HepG2 (cell line): ENCODE data around the gene FBXO24. TPM values are rescaled to one million over a fixed set of nuclear protein-coding genes. Genes with fewer than 3 reads are reported as not detected.
A peak's percentile ranks its signal among the peaks of the same experiment; 100 is the strongest.

Source experiments
- ATAC-seq: fragments of 200-7000 bp; cut with Tn5 transposase; 3 replicates; pipeline ENCODE4 v1.9.1; 2020; ENCODE audit warnings: mild to moderate bottlenecking, moderate library complexity
- BruUV-seq: library from RNA; stranded (reverse); fragments of 400-500 nt; replicated peaks from 2 replicates; lab custom pipeline; 2021; lab: Mats Ljungman, UMichigan
- CTCF ChIA-PET: fragments of 300-600 bp; formaldehyde crosslinking; extraction: SDS; loops from one replicate; lab custom pipeline; 2021; ENCODE audit warnings: low total read pairs, inconsistent platforms, low intra/inter-chr PET ratio; lab: Yijun Ruan, JAX
- POLR2A ChIA-PET: fragments of 350-600 bp; sonication (Branson Sonifier 250); formaldehyde crosslinking; loops from one replicate; lab custom pipeline; 2020; ENCODE audit warnings: antibody characterized with exemption, inconsistent platforms; lab: Yijun Ruan, JAX
- DNase-seq: peaks from one replicate; pipeline ENCODE4 v3.0.0-alpha.2; 2015; ENCODE audit warnings: low spot score
- FAIRE-seq: peaks from 3 replicates; lab custom pipeline; 2011; peaks lifted over from hg19 to GRCh38; lab: Jason Lieb, UNC
- H2AFZ ChIP-seq: one replicate; pipeline ENCODE4 v1.6.1; 2011; ENCODE audit warnings: low read length, inconsistent platforms
- H3K27ac ChIP-seq: fragments of 300-600 bp; 3 replicates; pipeline ENCODE4 v1.8.0; 2011; ENCODE audit warnings: mixed run types, mild to moderate bottlenecking, mixed read lengths, low read length, inconsistent platforms; ENCODE audit not compliant: insufficient read depth; ENCODE audit errors: extremely low read length
- H3K27me3 ChIP-seq, 2 experiments: fragments of 200-600 bp in 1 of 2; 2 replicates in 1 of 2; 3 replicates in 1 of 2; pipeline versions ENCODE4 v1.6.0 to v1.8.0; 2011; ENCODE audit warnings: low read length in 2 of 2, mild to moderate bottlenecking in 2 of 2, moderate library complexity in 2 of 2, inconsistent platforms in 1 of 2; ENCODE audit not compliant: insufficient read depth in 2 of 2, control insufficient read depth in 1 of 2
- H3K36me3 ChIP-seq, 2 experiments: fragments of 200-600 bp in 1 of 2; replicated peaks in 1 of 2; 2 replicates in 1 of 2; 3 replicates in 1 of 2; pipeline versions ENCODE4 v1.5.1 to v1.8.0; 2011; ENCODE audit warnings: low read length in 2 of 2, inconsistent platforms in 1 of 2; ENCODE audit not compliant: insufficient read depth in 2 of 2, control insufficient read depth in 1 of 2
- H3K4me1 ChIP-seq: 2 replicates; pipeline ENCODE4 v1.5.1; 2012; ENCODE audit warnings: low read length, inconsistent platforms; ENCODE audit not compliant: insufficient read depth
- H3K4me2 ChIP-seq: 2 replicates; pipeline ENCODE4 v1.6.0; 2011; ENCODE audit warnings: low read depth, low read length, inconsistent platforms
- H3K4me3 ChIP-seq, 3 experiments: fragments of 200-600 bp in 1 of 3; sonication (generic), shearing (Covaris generic) in 1 of 3; replicated peaks in 1 of 3; 2 replicates each; pipeline ENCODE4 v1.5.1; 2011 to 2016; ENCODE audit warnings: low read length in 3 of 3, inconsistent platforms in 2 of 3, low read depth in 2 of 3, mild to moderate bottlenecking in 2 of 3, control low read depth in 1 of 3, mixed read lengths in 1 of 3; ENCODE audit not compliant: insufficient read depth in 1 of 3
- H3K79me2 ChIP-seq: one replicate; pipeline ENCODE4 v1.6.1; 2011; ENCODE audit warnings: low read length, inconsistent platforms; ENCODE audit not compliant: insufficient read depth
- H3K9ac ChIP-seq: 2 replicates; pipeline ENCODE4 v1.6.0; 2011; ENCODE audit warnings: mild to moderate bottlenecking, low read depth, low read length, inconsistent platforms; ENCODE audit not compliant: insufficient read depth
- H3K9me3 ChIP-seq: 2 replicates; pipeline ENCODE4 v1.5.1; 2012; ENCODE audit warnings: mild to moderate bottlenecking, low read length
- H4K20me1 ChIP-seq: 2 replicates; pipeline ENCODE4 v1.6.0; 2011; ENCODE audit warnings: inconsistent platforms, mild to moderate bottlenecking, low read length, moderate library complexity; ENCODE audit not compliant: insufficient read depth
- FOXK2 ChIP-seq: fragments of 450-650 bp; IDR thresholded peaks from 2 replicates; pipeline ENCODE4 v1.6.1; 2016
- HDAC1 ChIP-seq: sonication (generic); formaldehyde crosslinking; IDR thresholded peaks from 2 replicates; pipeline ENCODE4 v1.5.1; 2020; ENCODE audit warnings: mild to moderate bottlenecking, missing genetic modification reagents
- NFRKB ChIP-seq: fragments of 450-650 bp; IDR thresholded peaks from 2 replicates; pipeline ENCODE4 v1.6.1; 2017
- TRIM24 ChIP-seq: sonication (generic); formaldehyde crosslinking; IDR thresholded peaks from 2 replicates; pipeline ENCODE4 v1.8.0; 2022; ENCODE audit warnings: mild to moderate bottlenecking, missing genetic modification reagents
- ZNF460 ChIP-seq: sonication (generic); formaldehyde crosslinking; IDR thresholded peaks from 2 replicates; pipeline ENCODE4 v1.5.1; 2020; ENCODE audit warnings: missing genetic modification reagents, mild to moderate bottlenecking, borderline replicate concordance
- ZNF501 ChIP-seq: sonication (generic); formaldehyde crosslinking; IDR thresholded peaks from 2 replicates; pipeline ENCODE4 v1.5.1; 2020; ENCODE audit warnings: mild to moderate bottlenecking, moderate library complexity, missing genetic modification reagents
- ZNF629 ChIP-seq: sonication (generic); formaldehyde crosslinking; conservative IDR thresholded peaks from 2 replicates; pipeline ENCODE4 v1.5.0; 2020; ENCODE audit warnings: missing genetic modification reagents
- WGBS: methylation state at CpG from one replicate; pipeline ENCODE4 v1.1.6; 2017; ENCODE audit warnings: low lambda C conversion rate; 5-methylcytosine and 5-hydroxymethylcytosine counted together
- in situ Hi-C: cut with HindIII; loops from 2 replicates; pipeline ENCODE4 v1.10.0; 2017; ENCODE audit warnings: low pct_unique_long_range_greater_than_20kb; ENCODE audit not compliant: extremely low pct_ligation_motif_present
- intact Hi-C: fragments of 100-400 bp; cut with micrococcal nuclease; formaldehyde crosslinking; loops from one replicate; pipeline ENCODE4 v1.10.0; 2022; ENCODE audit not compliant: unreplicated experiment
- polyA plus RNA-seq, 8 experiments: library from polyadenylated mRNA; depleted of rRNA in 3 of 8; stranded (reverse) in 7 of 8; unstranded in 1 of 8; fragments of >200 nt; fragmentation: Illumina TruSeq in 4 of 8; extraction: Trizol in 4 of 8; gene quantifications; 2 replicates each; pipeline versions ENCODE4 v1.2.1 to v1.2.3, GENCODE V29; 2011 to 2016; ENCODE audit warnings: low read depth in 4 of 8, missing spikeins in 1 of 8, mixed read lengths in 1 of 8; ENCODE audit not compliant: insufficient read depth in 1 of 8
- total RNA-seq, 5 experiments: library from RNA; depleted of rRNA; stranded (reverse); fragments of >200 nt; fragmentation: Illumina TruSeq; extraction: Trizol; gene quantifications; 2 replicates each; pipeline ENCODE4 v1.2.3, GENCODE V29; 2016; ENCODE audit warnings: low read depth in 1 of 5
- TF ChIP-seq, protein P1 (sequence below): sonication (generic); formaldehyde crosslinking; IDR thresholded peaks from 2 replicates; pipeline ENCODE4 v1.8.0; 2023; ENCODE audit warnings: mild to moderate bottlenecking, missing genetic modification reagents
- TF ChIP-seq, protein P2 (sequence below): sonication (generic); formaldehyde crosslinking; IDR thresholded peaks from 2 replicates; pipeline ENCODE4 v1.5.1; 2020; ENCODE audit warnings: mild to moderate bottlenecking, missing genetic modification reagents, moderate library complexity
- TF ChIP-seq, protein P3 (sequence below): sonication (generic); formaldehyde crosslinking; IDR thresholded peaks from 2 replicates; pipeline ENCODE4 v1.4.0; 2020; ENCODE audit warnings: mild to moderate bottlenecking, missing genetic modification reagents, borderline replicate concordance
- TF ChIP-seq, protein P4 (sequence below): sonication (generic); formaldehyde crosslinking; IDR thresholded peaks from 2 replicates; pipeline ENCODE4 v1.4.0; 2020; ENCODE audit warnings: missing genetic modification reagents

FBXO24 gene
- total and polyA plus RNA-seq, 2 of the 13 experiments (the other 11 are each of a cell fraction or from before 2014, with no cell fraction given): 0.20 to 0.55 TPM

DNA sequence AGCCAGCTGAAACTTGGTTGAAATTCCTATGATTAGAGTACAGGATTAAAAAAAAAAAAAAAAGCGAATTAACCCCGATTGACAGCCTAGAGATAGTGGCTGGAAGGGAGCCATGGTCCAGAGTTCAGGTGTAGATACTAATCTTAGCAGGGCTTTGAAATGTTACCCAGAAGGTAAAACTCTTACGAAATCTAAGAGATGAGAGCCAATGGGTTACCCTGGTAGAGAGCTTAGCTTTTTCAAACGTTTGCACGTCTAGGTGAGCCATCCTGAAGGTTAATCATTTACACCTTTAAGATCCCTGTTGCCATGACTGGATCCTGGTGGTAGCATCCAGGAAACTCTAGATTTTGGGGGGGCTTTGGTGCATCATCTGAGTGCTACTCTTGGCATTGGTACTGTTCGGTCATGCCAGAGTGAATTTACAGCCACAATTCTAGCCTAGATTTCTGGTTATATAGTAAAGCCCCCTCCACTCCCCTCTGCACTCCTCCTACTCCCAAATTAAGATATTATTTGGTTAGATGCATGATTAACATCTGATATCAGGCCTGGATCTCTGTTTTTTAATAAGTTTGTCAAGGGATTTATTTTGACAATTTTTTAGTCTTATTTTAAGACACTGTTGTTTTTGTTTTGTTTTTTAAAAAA lies 45.9 kb upstream of the FBXO24 start:
- Histone ChIP-seq H3K79me2 (peaks cover 51% of the 10 kb centered on the region), H3K36me3 (no peaks in the 10 kb centered on the region; a peak in 2 of 5 replicates), H3K27ac (peak overlapping the region; percentile 96), H3K4me1 (peaks cover 55% of the 10 kb centered on the region), H3K27me3 (no peaks in the 10 kb centered on the region; a peak in 1 of 5 replicates), H3K4me3 (peak overlapping the region; percentile 93 to 98 (median 96)), H3K9me3 (no peaks in the 10 kb centered on the region), H3K4me2 (peak overlapping the region; percentile 86), H2AFZ (no peak overlapping the region), H4K20me1 (no peaks in the 10 kb centered on the region), H3K9ac (peak overlapping the region; percentile 94)
- ATAC-seq (peak; percentile 55), DNase-seq (peak; percentile 98), FAIRE-seq (peak; percentile 92)
- WGBS: under 1% methylated on average over 6 of the region's 6 CpGs
- POLR2A ChIA-PET: interaction anchor here (0.5 to 2.4 kb wide), 10 partner anchors 8 to 112 kb away, joined by 3 to 19 read pairs (median 4); partner anchors contain the start of genes FBXO24, LRCH4 and ZCWPW1
- TSS peak; percentile 43 for BruUV-seq
- in situ Hi-C loops (no loop called here), intact Hi-C loops (loop anchor here (2.0 kb wide), 1 partner anchor 19 kb away; no protein-coding TSS in a partner anchor)
- CTCF ChIA-PET: no interaction called here
- TF ChIP-seq FOXK2 (no peak), ZNF501 (CRISPR knock-in tag) (no peak), ZNF460 (CRISPR knock-in tag) (no peak), ZNF629 (CRISPR knock-in tag) (no peak), NFRKB (no peak), HDAC1 (CRISPR knock-in tag) (peak; percentile 70), TRIM24 (CRISPR knock-in tag) (no peak)
- TF ChIP-seq, protein P1, sequence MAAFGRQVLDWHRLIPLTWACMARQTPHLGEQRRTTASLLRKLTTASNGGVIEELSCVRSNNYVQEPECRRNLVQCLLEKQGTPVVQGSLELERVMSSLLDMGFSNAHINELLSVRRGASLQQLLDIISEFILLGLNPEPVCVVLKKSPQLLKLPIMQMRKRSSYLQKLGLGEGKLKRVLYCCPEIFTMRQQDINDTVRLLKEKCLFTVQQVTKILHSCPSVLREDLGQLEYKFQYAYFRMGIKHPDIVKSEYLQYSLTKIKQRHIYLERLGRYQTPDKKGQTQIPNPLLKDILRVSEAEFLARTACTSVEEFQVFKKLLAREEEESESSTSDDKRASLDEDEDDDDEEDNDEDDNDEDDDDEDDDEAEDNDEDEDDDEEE (CRISPR knock-in tag): no peak
- TF ChIP-seq, protein P2, sequence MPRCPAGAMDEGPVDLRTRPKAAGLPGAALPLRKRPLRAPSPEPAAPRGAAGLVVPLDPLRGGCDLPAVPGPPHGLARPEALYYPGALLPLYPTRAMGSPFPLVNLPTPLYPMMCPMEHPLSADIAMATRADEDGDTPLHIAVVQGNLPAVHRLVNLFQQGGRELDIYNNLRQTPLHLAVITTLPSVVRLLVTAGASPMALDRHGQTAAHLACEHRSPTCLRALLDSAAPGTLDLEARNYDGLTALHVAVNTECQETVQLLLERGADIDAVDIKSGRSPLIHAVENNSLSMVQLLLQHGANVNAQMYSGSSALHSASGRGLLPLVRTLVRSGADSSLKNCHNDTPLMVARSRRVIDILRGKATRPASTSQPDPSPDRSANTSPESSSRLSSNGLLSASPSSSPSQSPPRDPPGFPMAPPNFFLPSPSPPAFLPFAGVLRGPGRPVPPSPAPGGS: no peak
- TF ChIP-seq, protein P3, sequence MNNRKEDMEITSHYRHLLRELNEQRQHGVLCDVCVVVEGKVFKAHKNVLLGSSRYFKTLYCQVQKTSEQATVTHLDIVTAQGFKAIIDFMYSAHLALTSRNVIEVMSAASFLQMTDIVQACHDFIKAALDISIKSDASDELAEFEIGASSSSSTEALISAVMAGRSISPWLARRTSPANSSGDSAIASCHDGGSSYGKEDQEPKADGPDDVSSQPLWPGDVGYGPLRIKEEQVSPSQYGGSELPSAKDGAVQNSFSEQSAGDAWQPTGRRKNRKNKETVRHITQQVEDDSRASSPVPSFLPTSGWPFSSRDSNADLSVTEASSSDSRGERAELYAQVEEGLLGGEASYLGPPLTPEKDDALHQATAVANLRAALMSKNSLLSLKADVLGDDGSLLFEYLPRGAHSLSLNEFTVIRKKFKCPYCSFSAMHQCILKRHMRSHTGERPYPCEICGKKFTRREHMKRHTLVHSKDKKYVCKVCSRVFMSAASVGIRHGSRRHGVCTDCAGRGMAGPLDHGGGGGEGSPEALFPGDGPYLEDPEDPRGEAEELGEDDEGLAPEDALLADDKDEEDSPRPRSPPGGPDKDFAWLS (CRISPR knock-in tag): no peak
- TF ChIP-seq, protein P4, sequence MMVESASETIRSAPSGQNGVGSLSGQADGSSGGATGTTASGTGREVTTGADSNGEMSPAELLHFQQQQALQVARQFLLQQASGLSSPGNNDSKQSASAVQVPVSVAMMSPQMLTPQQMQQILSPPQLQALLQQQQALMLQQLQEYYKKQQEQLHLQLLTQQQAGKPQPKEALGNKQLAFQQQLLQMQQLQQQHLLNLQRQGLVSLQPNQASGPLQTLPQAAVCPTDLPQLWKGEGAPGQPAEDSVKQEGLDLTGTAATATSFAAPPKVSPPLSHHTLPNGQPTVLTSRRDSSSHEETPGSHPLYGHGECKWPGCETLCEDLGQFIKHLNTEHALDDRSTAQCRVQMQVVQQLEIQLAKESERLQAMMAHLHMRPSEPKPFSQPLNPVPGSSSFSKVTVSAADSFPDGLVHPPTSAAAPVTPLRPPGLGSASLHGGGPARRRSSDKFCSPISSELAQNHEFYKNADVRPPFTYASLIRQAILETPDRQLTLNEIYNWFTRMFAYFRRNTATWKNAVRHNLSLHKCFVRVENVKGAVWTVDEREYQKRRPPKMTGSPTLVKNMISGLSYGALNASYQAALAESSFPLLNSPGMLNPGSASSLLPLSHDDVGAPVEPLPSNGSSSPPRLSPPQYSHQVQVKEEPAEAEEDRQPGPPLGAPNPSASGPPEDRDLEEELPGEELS (CRISPR knock-in tag): peak; percentile 68
